T-helper 2 cell treated with Interferon-gamma antibody and Interleukin-4, amounts not matched to agents 5 μg/mL and 100 μg/mL, for 36 hours (primary cell): ENCODE measurements around the gene PITRM1.

Experiments used
- DNase-seq: peaks from one replicate; pipeline ENCODE4 v3.0.0; 2021; ENCODE audit warnings: low spot score
- H3K27ac Mint-ChIP-seq: one replicate; pipeline ENCODE4 v1.8.0; 2021; ENCODE audit warnings: mild to moderate bottlenecking, mixed read lengths
- H3K27me3 Mint-ChIP-seq: one replicate; pipeline ENCODE4 v1.8.0; 2021; ENCODE audit warnings: low read depth, mixed read lengths
- H3K36me3 Mint-ChIP-seq: one replicate; pipeline ENCODE4 v1.8.0; 2021; ENCODE audit warnings: low read depth, mixed read lengths
- H3K4me1 Mint-ChIP-seq: one replicate; pipeline ENCODE4 v1.8.0; 2021; ENCODE audit warnings: low read depth, mixed read lengths
- H3K4me3 Mint-ChIP-seq: one replicate; pipeline ENCODE4 v1.8.0; 2022; ENCODE audit warnings: mild to moderate bottlenecking, moderate library complexity, mixed read lengths
- H3K9me3 Mint-ChIP-seq: one replicate; pipeline ENCODE4 v1.8.0; 2021; ENCODE audit warnings: mixed read lengths

Gene PITRM1

DNA sequence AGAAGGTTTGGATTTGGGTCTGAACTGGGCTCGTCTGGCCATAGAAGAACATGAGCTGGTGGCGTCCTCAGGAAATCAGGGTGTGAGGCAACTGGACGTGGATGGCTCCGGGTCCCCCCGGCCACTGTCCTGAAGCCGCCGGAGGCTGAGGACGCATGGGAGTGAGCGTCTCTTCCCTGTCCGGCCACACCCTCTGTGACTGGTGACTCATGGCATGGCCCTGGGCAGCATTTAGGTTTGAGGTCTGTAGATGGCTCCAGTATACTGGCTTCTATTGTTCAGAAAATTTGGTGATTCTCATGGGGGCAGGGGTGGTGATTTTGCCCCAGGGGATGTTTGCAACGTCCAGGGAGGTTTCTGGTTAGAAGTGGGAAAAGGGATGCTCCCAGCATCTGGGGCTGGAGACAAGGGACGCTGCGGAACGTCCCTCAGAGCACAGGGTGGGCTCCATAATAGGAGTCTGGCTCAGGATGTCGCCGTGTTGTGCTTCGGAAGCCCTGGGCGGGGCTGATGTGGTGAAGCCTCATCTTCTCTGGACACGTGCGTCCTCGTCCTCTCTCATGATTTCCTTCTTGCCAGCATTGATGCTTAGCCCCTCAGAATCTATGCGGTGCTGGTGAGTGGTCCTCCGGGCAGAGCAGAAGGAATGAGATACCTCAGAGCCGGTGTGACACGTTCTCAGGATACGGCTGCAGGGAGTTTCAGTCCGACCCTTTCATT is 49.9 kb downstream of the PITRM1 start:
- no peaks in the 10 kb centered on the region for H3K4me1 Mint-ChIP-seq
- no peaks in the 10 kb centered on the region for H3K9me3 Mint-ChIP-seq
- no peak for DNase-seq
- no peak overlapping the region for H3K27ac Mint-ChIP-seq
- peaks cover 41% of the 10 kb centered on the region for H3K36me3 Mint-ChIP-seq
- no peak overlapping the region for H3K4me3 Mint-ChIP-seq
- no peaks in the 10 kb centered on the region for H3K27me3 Mint-ChIP-seq

DNA sequence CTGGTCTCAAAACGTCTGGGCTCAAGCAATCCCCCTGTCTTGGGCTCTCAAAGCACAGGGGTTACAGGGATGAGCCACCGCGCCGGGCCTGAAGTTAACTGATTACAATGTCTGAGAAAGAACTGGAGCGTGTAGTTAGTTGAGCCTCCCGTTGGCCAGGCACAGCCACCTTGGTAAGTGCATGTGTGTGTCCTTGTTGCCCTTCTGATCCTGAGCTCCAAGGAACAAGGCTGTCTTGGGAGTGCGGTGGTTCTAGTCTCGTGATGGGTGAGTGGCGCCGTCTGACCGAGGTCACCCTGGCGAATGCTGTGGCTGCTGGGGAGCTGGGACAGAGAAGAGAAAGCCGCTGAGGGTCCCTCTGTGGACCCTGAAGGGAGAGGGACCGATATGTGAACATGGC is 50.5 kb downstream of the PITRM1 start:
- Mint-ChIP-seq H3K36me3 (peaks cover 43% of the 10 kb centered on the region), H3K4me1 (no peaks in the 10 kb centered on the region), H3K27ac (no peak overlapping the region), H3K9me3 (no peaks in the 10 kb centered on the region), H3K4me3 (no peak overlapping the region), H3K27me3 (no peaks in the 10 kb centered on the region)
- DNase-seq = no peak

DNA sequence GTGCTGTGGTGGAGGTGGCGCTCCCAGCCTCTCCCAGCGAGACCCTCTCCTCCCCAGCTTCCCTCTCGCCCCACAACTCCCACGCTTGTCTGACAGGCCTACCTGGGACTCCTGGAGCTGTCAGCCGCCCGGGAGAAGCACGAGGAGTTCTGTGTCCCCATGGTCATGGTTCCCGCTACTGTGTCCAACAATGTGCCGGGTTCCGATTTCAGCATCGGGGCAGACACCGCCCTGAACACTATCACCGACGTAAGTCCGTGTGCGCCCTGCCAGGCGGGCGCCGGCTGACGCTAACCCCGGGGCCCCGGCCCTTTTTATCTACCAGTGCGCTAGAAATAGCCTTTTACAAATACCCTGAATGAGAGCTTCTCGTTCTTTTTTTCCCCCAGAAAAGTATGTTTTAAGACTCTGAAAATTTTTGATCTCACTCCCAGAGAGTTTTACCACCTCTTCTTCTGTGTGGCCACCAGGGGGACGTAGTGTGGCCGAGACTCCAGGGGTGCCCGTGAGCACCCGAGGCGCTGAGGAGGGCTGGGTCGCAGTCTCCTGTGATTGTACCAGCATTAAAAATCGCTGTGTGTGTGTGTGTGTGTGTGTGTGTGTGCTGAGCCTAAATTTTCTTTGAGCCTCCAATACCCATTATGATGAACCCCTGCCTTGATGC is 52.7 kb downstream of the PITRM1 start:
- no peaks in the 10 kb centered on the region for H3K27me3 Mint-ChIP-seq
- no peak for DNase-seq
- H3K9me3 Mint-ChIP-seq = no peaks in the 10 kb centered on the region
- peaks cover 56% of the 10 kb centered on the region for H3K36me3 Mint-ChIP-seq
- no peak overlapping the region for H3K4me3 Mint-ChIP-seq
- H3K27ac Mint-ChIP-seq = no peak overlapping the region
- H3K4me1 Mint-ChIP-seq = no peaks in the 10 kb centered on the region

DNA sequence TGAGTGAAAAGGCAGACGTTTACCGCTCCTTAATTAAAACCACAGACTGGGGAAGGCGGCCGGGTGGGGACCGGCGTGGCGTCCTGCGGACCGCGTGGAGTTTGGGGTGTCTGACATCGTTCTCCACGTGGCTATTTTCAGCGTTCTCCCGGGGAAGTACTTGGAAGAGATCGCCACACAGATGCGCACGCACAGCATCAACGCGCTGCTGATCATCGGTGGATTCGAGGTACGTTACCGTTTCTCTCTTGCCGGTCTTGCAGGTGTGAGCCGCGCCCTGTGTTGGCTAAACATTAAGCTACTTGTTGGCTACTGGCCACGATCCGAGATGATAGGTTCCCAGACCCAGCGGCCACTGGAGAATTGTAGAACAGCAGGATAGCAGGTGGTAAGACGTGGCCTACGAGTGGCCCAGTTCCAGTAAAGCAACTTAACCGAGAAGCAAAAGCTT is 53.9 kb downstream of the PITRM1 start:
- Mint-ChIP-seq H3K9me3 (no peaks in the 10 kb centered on the region), H3K27me3 (no peaks in the 10 kb centered on the region), H3K27ac (no peak overlapping the region), H3K4me3 (no peak overlapping the region), H3K36me3 (peaks cover 67% of the 10 kb centered on the region), H3K4me1 (no peaks in the 10 kb centered on the region)
- no peak for DNase-seq

DNA sequence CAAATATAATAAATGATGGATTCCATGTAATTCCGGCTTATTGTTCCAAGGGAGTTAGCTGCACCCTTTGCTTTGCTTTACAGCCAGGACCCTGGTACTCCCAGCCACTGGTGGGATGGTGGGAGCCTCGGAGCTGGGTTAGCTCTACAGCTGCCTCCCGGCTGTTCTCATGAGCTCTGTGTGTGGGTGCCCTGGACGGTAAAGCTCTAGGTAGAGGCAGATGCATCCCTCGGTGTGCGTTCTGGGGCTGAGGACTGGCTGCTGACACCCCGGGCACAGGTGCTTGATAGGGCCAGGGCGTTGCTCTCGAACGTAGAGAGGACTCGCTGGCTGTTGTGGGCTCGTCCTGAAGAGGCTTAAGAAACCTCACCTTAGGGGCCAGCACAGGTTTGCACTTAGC is 55.1 kb downstream of the PITRM1 start:
- no peak overlapping the region for H3K27ac Mint-ChIP-seq
- DNase-seq = no peak
- no peaks in the 10 kb centered on the region for H3K4me1 Mint-ChIP-seq
- no peaks in the 10 kb centered on the region for H3K9me3 Mint-ChIP-seq
- no peaks in the 10 kb centered on the region for H3K27me3 Mint-ChIP-seq
- peaks cover 67% of the 10 kb centered on the region for H3K36me3 Mint-ChIP-seq
- no peak overlapping the region for H3K4me3 Mint-ChIP-seq

DNA sequence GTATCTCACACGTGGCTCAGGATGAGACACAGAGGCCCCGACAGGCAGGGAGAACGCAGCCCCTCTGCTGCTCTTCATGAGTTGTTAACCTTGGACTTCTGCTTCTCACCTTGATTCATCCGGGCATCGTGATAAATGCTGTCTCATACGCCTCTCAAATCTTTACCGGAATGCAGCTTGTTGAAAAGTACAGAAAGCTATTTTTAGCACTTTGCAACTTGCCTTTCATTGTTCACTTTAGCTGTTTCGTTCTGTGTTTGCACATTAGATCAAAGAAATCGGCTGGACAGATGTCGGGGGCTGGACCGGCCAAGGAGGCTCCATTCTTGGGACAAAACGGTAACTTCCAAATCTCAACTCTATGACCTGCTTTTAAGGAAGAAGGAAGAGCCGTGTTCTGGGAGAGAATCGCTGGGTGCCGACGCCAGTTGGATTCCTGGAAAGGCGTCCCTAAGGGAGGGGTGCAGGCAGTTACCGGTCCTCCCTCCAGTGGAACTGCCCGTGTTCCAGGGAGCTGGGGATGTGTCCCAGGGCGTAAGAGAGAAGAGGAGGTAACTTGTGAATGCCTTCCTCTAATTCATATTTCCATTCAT is 56.0 kb downstream of the PITRM1 start:
- DNase-seq = no peak
- Mint-ChIP-seq H3K9me3 (no peaks in the 10 kb centered on the region), H3K27ac (no peak overlapping the region), H3K4me1 (no peaks in the 10 kb centered on the region), H3K36me3 (peaks cover 70% of the 10 kb centered on the region), H3K4me3 (no peak overlapping the region), H3K27me3 (no peaks in the 10 kb centered on the region)

DNA sequence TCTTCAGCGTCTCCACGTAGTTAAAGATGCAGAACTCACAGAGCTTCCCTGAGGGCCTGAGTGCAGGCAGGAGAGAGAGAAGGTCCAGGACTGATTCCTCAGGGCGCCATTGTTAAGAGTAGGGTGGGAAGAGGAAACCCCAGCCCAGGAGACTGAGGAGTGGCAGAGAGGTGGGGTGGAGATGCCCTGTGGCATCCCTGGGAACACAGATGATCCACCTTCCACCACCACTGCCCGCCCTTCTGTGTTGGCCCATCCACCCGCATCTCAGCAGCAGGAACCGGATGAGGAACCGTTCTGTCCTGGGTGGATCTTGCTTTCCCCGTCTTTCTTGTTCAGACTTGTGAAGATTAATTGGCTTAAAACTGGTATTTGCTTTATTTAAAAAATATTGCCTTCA is 56.9 kb downstream of the PITRM1 start:
- no peaks in the 10 kb centered on the region for H3K27me3 Mint-ChIP-seq
- H3K9me3 Mint-ChIP-seq = no peaks in the 10 kb centered on the region
- no peak overlapping the region for H3K27ac Mint-ChIP-seq
- no peak for DNase-seq
- H3K36me3 Mint-ChIP-seq = peaks cover 73% of the 10 kb centered on the region
- H3K4me1 Mint-ChIP-seq = no peaks in the 10 kb centered on the region
- no peak overlapping the region for H3K4me3 Mint-ChIP-seq

DNA sequence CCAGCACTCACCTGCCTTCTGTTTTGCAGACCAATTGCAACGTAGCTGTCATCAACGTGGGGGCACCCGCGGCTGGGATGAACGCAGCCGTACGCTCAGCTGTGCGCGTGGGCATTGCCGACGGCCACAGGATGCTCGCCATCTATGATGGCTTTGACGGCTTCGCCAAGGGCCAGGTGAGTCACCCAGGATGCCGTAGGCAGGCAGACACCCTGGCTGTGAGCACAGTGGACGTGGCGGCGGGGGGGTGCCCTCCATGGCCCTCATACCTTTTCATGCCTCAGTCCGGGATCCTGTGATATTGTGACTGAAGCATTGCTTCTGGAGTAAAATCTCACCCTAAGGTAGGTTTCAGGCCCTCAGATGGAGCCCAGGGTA is 59.2 kb downstream of the PITRM1 start:
- no peak overlapping the region for H3K4me3 Mint-ChIP-seq
- DNase-seq = no peak
- H3K4me1 Mint-ChIP-seq = no peaks in the 10 kb centered on the region
- H3K36me3 Mint-ChIP-seq = peaks cover 78% of the 10 kb centered on the region
- H3K9me3 Mint-ChIP-seq = no peaks in the 10 kb centered on the region
- H3K27me3 Mint-ChIP-seq = no peaks in the 10 kb centered on the region
- H3K27ac Mint-ChIP-seq = no peak overlapping the region

DNA sequence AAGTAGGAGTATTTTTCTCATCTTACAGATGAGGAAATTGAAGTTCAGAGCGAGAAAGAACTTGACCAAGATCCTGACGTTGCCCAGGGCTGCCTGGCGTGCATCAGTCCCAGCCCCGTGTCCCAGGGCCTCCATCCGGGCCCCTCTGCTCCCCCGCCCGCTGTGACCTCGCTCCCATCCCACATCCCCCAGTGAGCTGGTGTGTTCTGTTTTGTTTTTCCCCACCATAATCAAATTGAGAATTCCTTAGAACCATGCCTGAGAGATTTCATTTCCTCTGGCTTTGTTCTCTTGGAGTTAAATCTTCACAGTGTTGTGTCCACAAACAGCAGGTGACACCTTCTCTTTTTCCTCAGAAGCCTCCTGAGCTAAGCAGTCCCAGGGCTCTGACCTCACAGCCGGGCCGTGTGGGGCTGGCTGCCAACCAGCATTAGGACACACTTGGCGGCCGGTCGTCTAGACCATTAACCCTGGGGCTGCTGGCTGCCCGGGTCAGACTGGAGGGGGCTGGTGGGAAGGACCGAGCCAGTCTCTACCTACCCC is 60.9 kb downstream of the PITRM1 start:
- Mint-ChIP-seq H3K9me3 (no peaks in the 10 kb centered on the region), H3K27ac (no peak overlapping the region), H3K4me1 (no peaks in the 10 kb centered on the region), H3K4me3 (no peak overlapping the region), H3K36me3 (peaks cover 78% of the 10 kb centered on the region), H3K27me3 (no peaks in the 10 kb centered on the region)
- no peak for DNase-seq

DNA sequence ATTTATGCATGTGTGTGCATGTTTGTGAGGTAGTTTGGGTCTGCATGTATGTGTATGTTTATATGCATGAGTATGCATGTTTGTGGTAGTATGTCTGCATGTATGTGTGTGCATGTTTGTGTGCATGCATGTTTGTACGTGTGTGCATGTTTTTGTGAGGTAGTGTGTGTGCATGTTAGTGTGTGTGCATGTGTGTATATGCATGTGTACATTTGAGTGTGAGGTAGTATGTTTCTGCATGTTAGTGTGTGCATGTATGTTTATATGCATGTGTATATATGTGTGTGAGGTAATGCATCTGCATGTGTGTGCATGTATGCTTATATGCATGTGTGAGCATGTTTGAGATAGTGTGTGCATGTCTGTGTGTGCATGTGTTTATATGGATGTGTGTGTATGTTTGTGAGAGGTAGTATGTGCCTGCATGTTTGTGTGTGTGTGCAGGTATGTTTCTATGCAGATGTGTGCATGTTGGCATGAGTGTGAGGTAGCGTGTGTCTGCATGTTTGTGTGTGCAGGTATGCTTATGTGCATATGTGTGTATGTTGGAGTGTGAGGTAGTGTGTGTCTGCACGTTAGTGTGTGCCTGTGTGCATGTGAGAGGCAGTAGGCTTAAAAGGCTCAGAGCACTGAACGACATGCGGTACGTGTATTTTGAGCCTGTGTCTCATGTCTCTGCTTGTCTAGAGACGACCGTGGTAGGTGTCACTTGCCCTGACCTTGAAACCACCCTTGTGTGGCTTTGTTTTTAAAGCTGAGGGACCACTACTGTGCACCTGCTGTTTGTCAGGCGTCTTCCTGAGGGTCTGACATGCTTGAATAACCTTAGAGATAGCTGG is 61.6 kb downstream of the PITRM1 start:
- Mint-ChIP-seq H3K9me3 (no peaks in the 10 kb centered on the region), H3K36me3 (peaks cover 71% of the 10 kb centered on the region), H3K27me3 (no peaks in the 10 kb centered on the region), H3K4me1 (no peaks in the 10 kb centered on the region), H3K27ac (no peak overlapping the region), H3K4me3 (no peak overlapping the region)
- DNase-seq = no peak

DNA sequence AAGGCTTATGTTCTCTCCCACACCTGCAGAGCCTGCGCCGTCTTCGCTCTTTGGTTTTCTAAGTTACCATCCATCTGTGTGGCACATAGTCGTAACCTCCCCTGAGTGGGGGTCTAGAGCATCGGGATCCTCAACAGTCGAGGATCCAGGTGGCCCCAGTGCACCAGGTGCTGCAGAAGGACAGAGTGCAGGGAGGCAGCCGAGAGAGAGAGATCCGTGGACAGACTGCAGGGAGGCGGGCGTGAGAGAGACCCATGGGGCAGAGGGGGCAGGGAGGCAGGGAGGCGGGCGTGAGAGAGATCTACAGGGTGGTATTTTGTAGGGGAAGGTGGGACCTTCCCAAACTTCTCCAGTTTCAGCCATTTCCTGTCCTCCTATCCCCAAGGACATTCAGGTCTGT is 62.9 kb downstream of the PITRM1 start:
- Mint-ChIP-seq H3K36me3 (peaks cover 70% of the 10 kb centered on the region), H3K4me3 (no peak overlapping the region), H3K9me3 (no peaks in the 10 kb centered on the region), H3K4me1 (no peaks in the 10 kb centered on the region), H3K27me3 (no peaks in the 10 kb centered on the region), H3K27ac (peak overlapping the region; percentile 49)
- DNase-seq = no peak

DNA sequence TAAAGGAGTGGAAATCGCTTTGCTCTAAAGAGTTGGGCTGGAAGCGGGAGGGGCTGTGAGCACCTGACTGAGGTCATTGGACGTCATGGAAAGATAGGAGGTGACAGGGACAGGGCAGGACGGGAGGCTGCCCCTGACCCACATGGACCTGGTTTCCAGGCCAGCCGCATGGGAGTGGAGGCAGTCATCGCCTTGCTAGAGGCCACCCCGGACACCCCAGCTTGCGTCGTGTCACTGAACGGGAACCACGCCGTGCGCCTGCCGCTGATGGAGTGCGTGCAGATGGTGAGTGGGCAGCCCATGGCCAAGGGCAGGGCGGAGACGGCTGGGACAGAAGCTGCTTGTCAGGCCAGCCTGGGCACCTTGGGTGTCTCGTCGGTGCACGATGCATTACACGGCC is 63.4 kb downstream of the PITRM1 start:
- H3K4me1 Mint-ChIP-seq = no peaks in the 10 kb centered on the region
- H3K4me3 Mint-ChIP-seq = no peak overlapping the region
- no peaks in the 10 kb centered on the region for H3K27me3 Mint-ChIP-seq
- DNase-seq = no peak
- H3K27ac Mint-ChIP-seq = no peak overlapping the region
- peaks cover 70% of the 10 kb centered on the region for H3K36me3 Mint-ChIP-seq
- no peaks in the 10 kb centered on the region for H3K9me3 Mint-ChIP-seq

DNA sequence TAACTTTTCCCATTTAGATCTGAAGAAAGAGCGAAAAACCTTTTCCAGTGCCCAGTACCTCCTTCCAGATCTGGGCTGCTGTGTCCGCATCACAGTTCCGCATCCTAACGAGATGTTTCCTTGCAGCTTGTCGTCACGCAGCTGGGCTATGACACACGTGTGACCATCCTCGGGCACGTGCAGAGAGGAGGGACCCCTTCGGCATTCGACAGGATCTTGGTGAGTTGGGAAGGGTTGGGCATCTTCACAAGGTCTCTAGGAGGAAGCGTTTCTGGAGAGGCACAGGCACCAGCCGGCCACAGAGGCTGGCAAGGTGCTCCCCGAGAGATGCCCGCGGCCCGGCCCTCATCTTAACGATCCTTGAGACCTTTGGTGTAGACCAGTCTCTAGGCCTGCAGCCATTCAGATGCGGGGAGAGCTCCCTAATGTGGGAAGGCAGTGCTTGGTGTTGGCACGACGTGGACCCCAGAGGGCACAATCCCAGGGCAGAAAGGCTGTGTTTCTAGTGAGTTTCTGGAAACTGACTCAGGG is 63.9 kb downstream of the PITRM1 start:
- H3K27me3 Mint-ChIP-seq = no peaks in the 10 kb centered on the region
- H3K36me3 Mint-ChIP-seq = peaks cover 68% of the 10 kb centered on the region
- no peak overlapping the region for H3K27ac Mint-ChIP-seq
- no peaks in the 10 kb centered on the region for H3K9me3 Mint-ChIP-seq
- no peaks in the 10 kb centered on the region for H3K4me1 Mint-ChIP-seq
- no peak for DNase-seq
- H3K4me3 Mint-ChIP-seq = no peak overlapping the region
